ENCODE results near the gene SLC50A1. TPM values are rescaled to one million over a fixed set of nuclear protein-coding genes. Genes with fewer than 3 reads are reported as not detected.

Gene SLC50A1
- total and polyA plus RNA-seq, 2 donors (not counting 1 experiment from before 2014, with no cell fraction given), result 36.0 to 61.1 TPM

- no peak overlapping the region for H2AFZ ChIP-seq (ENCODE audit: low read length)
- no peaks in the 10 kb centered on the region for H3K36me3 ChIP-seq (ENCODE audit: control insufficient read depth, insufficient read depth, low read length)
- no peaks in the 10 kb centered on the region for H3K9me3 ChIP-seq (ENCODE audit: control insufficient read depth, insufficient read depth, low read depth, low read length)
- H4K20me1 ChIP-seq (ENCODE audit: control insufficient read depth, extremely low read depth, insufficient read depth, low read length), result no peaks in the 10 kb centered on the region
- H3K27ac ChIP-seq (ENCODE audit: insufficient read depth, low read length), result no peak overlapping the region
- no peak overlapping the region for H3K4me2 ChIP-seq (ENCODE audit: extremely low read depth, insufficient read depth, low read length)
- no peak for DNase-seq (ENCODE audit: low read depth in 2 of 2)
- no peak overlapping the region for H3K4me3 ChIP-seq (replicated peaks in 1 of 4; ENCODE audit: control extremely low read depth in 1 of 4, insufficient read depth in 1 of 4, low read depth in 3 of 4, low read length in 4 of 4)
- no peaks in the 10 kb centered on the region for H3K79me2 ChIP-seq (ENCODE audit: control insufficient read depth, insufficient read depth, low read length)
- H3K4me1 ChIP-seq (ENCODE audit: control insufficient read depth, extremely low read depth, insufficient read depth, low read length), result peaks cover 9% of the 10 kb centered on the region
- TF ChIP-seq CTCF (conservative IDR thresholded peaks at IDR 0.05 in 1 of 2, IDR thresholded peaks at IDR 0.05 in 1 of 2; ENCODE audit: low read depth in 1 of 2, low read length in 2 of 2) (no peak), EZH2 (IDR thresholded peaks at IDR 0.05; ENCODE audit: low read length, missing control alignments) (no peak)
- peaks cover 33% of the 10 kb centered on the region for H3K27me3 ChIP-seq (ENCODE audit: control insufficient read depth, insufficient read depth, low read length)
- H3K9ac ChIP-seq (ENCODE audit: insufficient read depth, low read length), result no peak overlapping the region
Observed at GRCh38 chr1:155131285-155131684, 4.4 kb upstream of the SLC50A1 start.

- Histone ChIP-seq H3K4me1 (ENCODE audit: control insufficient read depth, extremely low read depth, insufficient read depth, low read length) (peaks cover 11% of the 10 kb centered on the region), H3K4me2 (ENCODE audit: extremely low read depth, insufficient read depth, low read length) (no peak overlapping the region), H3K27ac (ENCODE audit: insufficient read depth, low read length) (no peak overlapping the region), H2AFZ (ENCODE audit: low read length) (no peak overlapping the region), H3K9ac (ENCODE audit: insufficient read depth, low read length) (no peak overlapping the region), H3K9me3 (ENCODE audit: control insufficient read depth, insufficient read depth, low read depth, low read length) (no peaks in the 10 kb centered on the region), H3K79me2 (ENCODE audit: control insufficient read depth, insufficient read depth, low read length) (peaks cover 3% of the 10 kb centered on the region), H4K20me1 (ENCODE audit: control insufficient read depth, extremely low read depth, insufficient read depth, low read length) (no peaks in the 10 kb centered on the region), H3K27me3 (ENCODE audit: control insufficient read depth, insufficient read depth, low read length) (peaks cover 27% of the 10 kb centered on the region), H3K36me3 (ENCODE audit: control insufficient read depth, insufficient read depth, low read length) (no peaks in the 10 kb centered on the region), H3K4me3 (replicated peaks in 1 of 4; ENCODE audit: control extremely low read depth in 1 of 4, insufficient read depth in 1 of 4, low read depth in 3 of 4, low read length in 4 of 4) (no peak overlapping the region)
- TF ChIP-seq EZH2 (IDR thresholded peaks at IDR 0.05; ENCODE audit: low read length, missing control alignments), result no peak
- TF ChIP-seq CTCF (conservative IDR thresholded peaks at IDR 0.05 in 1 of 2, IDR thresholded peaks at IDR 0.05 in 1 of 2; ENCODE audit: low read depth in 1 of 2, low read length in 2 of 2), result no peak
- no peak for DNase-seq (ENCODE audit: low read depth in 2 of 2)
Observed at GRCh38 chr1:155131856-155132255, 3.8 kb upstream of the SLC50A1 start.

GRCh38 chr1:155133799-155134281 lies 1.8 kb upstream of the SLC50A1 start:
- TF ChIP-seq CTCF (conservative IDR thresholded peaks at IDR 0.05 in 1 of 2, IDR thresholded peaks at IDR 0.05 in 1 of 2; ENCODE audit: low read depth in 1 of 2, low read length in 2 of 2), result no peak
- TF ChIP-seq EZH2 (IDR thresholded peaks at IDR 0.05; ENCODE audit: low read length, missing control alignments), result no peak
- Histone ChIP-seq H3K4me2 (ENCODE audit: extremely low read depth, insufficient read depth, low read length) (no peak overlapping the region), H3K9me3 (ENCODE audit: control insufficient read depth, insufficient read depth, low read depth, low read length) (no peaks in the 10 kb centered on the region), H3K27me3 (ENCODE audit: control insufficient read depth, insufficient read depth, low read length) (peaks cover 9% of the 10 kb centered on the region), H4K20me1 (ENCODE audit: control insufficient read depth, extremely low read depth, insufficient read depth, low read length) (no peaks in the 10 kb centered on the region), H3K4me3 (replicated peaks in 1 of 4; ENCODE audit: control extremely low read depth in 1 of 4, insufficient read depth in 1 of 4, low read depth in 3 of 4, low read length in 4 of 4) (no peak overlapping the region), H3K9ac (ENCODE audit: insufficient read depth, low read length) (no peak overlapping the region), H3K79me2 (ENCODE audit: control insufficient read depth, insufficient read depth, low read length) (peaks cover 13% of the 10 kb centered on the region), H3K4me1 (ENCODE audit: control insufficient read depth, extremely low read depth, insufficient read depth, low read length) (peaks cover 15% of the 10 kb centered on the region), H3K36me3 (ENCODE audit: control insufficient read depth, insufficient read depth, low read length) (no peaks in the 10 kb centered on the region), H2AFZ (ENCODE audit: low read length) (no peak overlapping the region), H3K27ac (ENCODE audit: insufficient read depth, low read length) (no peak overlapping the region)
- no peak for DNase-seq (ENCODE audit: low read depth in 2 of 2)
